ENCODE data around the gene SPATA13. TPM values are rescaled to one million over a fixed set of nuclear protein-coding genes. Genes with fewer than 3 reads are reported as not detected.

Gene SPATA13
- total RNA-seq, 1 experiment from 2014 or later: 14.1 TPM

DNA sequence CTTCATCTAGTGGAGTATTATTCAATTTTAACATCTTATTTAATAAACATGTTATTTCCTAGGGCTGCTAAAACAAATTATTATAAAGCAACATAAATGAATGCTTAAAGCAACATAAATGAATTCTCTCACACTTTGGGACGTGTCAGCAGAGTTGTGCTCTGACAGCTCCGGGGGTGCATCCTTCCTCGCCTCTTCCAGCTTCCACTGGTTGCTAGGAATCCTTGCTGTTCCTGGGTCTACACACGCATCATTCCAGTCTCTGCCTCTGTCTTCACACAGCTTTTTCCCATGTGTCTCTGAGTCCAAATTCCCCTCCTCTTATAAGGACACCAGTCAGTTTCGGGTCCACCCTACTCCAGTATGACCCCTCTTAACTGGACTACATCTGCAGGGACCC lies 21.6 kb upstream of the SPATA13 start:
- Histone ChIP-seq H4K8ac (replicated peaks; ENCODE audit: insufficient read length, low read depth, low read length) (no peak overlapping the region), H3K79me1 (ENCODE audit: insufficient read depth, low read depth, low read length, poor library complexity, severe bottlenecking) (no peaks in the 10 kb centered on the region), H3K56ac (ENCODE audit: insufficient read length, low read depth, low read length) (no peak overlapping the region), H4K5ac (ENCODE audit: insufficient read length, low read depth, low read length) (no peak overlapping the region), H3T11ph (ENCODE audit: low read length) (no peak overlapping the region), H3K27me3 (ENCODE audit: insufficient read depth, low read length) (no peaks in the 10 kb centered on the region; the same call in 1 of the 2 replicates), H2BK15ac (ENCODE audit: low read depth, low read length) (no peak overlapping the region), H3K27ac (ENCODE audit: insufficient read length, low read depth, low read length) (no peak overlapping the region), H4K20me1 (ENCODE audit: control insufficient read depth, insufficient read depth, insufficient read length) (no peaks in the 10 kb centered on the region), H3K4me1 (ENCODE audit: insufficient read depth, low read length) (peaks cover 6% of the 10 kb centered on the region; the same call in 1 of the 2 replicates), H3K4ac (ENCODE audit: low read depth, low read length) (no peak overlapping the region), H2AFZ (ENCODE audit: low read length) (no peak overlapping the region), H3K18ac (ENCODE audit: insufficient read length, low read depth, low read length) (no peak overlapping the region), H2BK5ac (ENCODE audit: insufficient read length, low read length) (no peak overlapping the region), H3K9ac (ENCODE audit: extremely low read depth, insufficient read length, low read length) (no peak overlapping the region), H3K4me2 (ENCODE audit: insufficient read depth, insufficient read length, low read length) (no peak overlapping the region), H3K23me2 (ENCODE audit: insufficient read length, low read depth, low read length, poor library complexity, severe bottlenecking) (no peaks in the 10 kb centered on the region), H3K79me2 (ENCODE audit: insufficient read depth, low read length) (no peaks in the 10 kb centered on the region), H3K14ac (ENCODE audit: insufficient read depth, low read length) (no peak overlapping the region), H2BK12ac (ENCODE audit: insufficient read length, low read depth, low read length) (no peak overlapping the region), H4K91ac (ENCODE audit: insufficient read length, low read depth, low read length) (no peak overlapping the region), H2BK20ac (ENCODE audit: low read depth, low read length, poor library complexity, severe bottlenecking) (no peak overlapping the region), H3K9me3 (ENCODE audit: control insufficient read depth, low read depth, low read length) (no peaks in the 10 kb centered on the region), H3K23ac (ENCODE audit: insufficient read length, low read depth, low read length) (peak overlapping the region; percentile 33), H2BK120ac (ENCODE audit: low read depth, low read length, poor library complexity, severe bottlenecking) (no peak overlapping the region), H2AK5ac (ENCODE audit: insufficient read length, low read length) (no peak overlapping the region)
- no peaks in the 10 kb centered on the region for H3K9me3 Mint-ChIP-seq
- H3K36me3 Mint-ChIP-seq (ENCODE audit: insufficient read depth in 1 of 3, low read depth in 3 of 3): no peaks in the 10 kb centered on the region
- no peak for DNase-seq
- peaks cover 28 to 29% of the 10 kb centered on the region in 2 experiments for H3K4me1 Mint-ChIP-seq
- H3K27me3 Mint-ChIP-seq (ENCODE audit: low read depth): peaks cover 22% of the 10 kb centered on the region
- WGBS (ENCODE audit: extremely low coverage, insufficient read length, low lambda C conversion rate): no CpG with 5 or more reads among the region's 5 CpGs
- TF ChIP-seq, protein P1, sequence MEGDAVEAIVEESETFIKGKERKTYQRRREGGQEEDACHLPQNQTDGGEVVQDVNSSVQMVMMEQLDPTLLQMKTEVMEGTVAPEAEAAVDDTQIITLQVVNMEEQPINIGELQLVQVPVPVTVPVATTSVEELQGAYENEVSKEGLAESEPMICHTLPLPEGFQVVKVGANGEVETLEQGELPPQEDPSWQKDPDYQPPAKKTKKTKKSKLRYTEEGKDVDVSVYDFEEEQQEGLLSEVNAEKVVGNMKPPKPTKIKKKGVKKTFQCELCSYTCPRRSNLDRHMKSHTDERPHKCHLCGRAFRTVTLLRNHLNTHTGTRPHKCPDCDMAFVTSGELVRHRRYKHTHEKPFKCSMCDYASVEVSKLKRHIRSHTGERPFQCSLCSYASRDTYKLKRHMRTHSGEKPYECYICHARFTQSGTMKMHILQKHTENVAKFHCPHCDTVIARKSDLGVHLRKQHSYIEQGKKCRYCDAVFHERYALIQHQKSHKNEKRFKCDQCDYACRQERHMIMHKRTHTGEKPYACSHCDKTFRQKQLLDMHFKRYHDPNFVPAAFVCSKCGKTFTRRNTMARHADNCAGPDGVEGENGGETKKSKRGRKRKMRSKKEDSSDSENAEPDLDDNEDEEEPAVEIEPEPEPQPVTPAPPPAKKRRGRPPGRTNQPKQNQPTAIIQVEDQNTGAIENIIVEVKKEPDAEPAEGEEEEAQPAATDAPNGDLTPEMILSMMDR (conservative IDR thresholded peaks at IDR 0.05): no peak
- H3K4me3 Mint-ChIP-seq: no peak overlapping the region
- no peak overlapping the region for H3K27ac Mint-ChIP-seq

Data from H9 (cell line).